ENCODE results near the gene HFE. TPM values are rescaled to one million over a fixed set of nuclear protein-coding genes. Genes with fewer than 3 reads are reported as not detected.
A peak's percentile ranks its signal among the peaks of the same experiment; 100 is the strongest.

HFE gene
- total and polyA plus RNA-seq, 10 of the 15 experiments (the other 5 are each of a cell fraction or from before 2014, with no cell fraction given) = 0.52 to 5.9 (median 1.7) TPM

- TF ChIP-seq USF2 (IDR thresholded peaks at IDR 0.05; ENCODE audit: borderline replicate concordance, low read depth, low read length) (no peak), CUX1 (IDR thresholded peaks at IDR 0.05; ENCODE audit: insufficient replicate concordance, low read depth, low read length) (no peak), SRF (IDR thresholded peaks at IDR 0.05; ENCODE audit: low read depth in 2 of 2, low read length in 2 of 2) (no peak), NRF1 (conservative IDR thresholded peaks at IDR 0.05; ENCODE audit: low read depth, low read length) (no peak), TCF7 (IDR thresholded peaks at IDR 0.05; ENCODE audit: borderline replicate concordance) (peak; percentile 23), ZNF217 (IDR thresholded peaks at IDR 0.05) (peak; percentile 100), CEBPZ (IDR thresholded peaks at IDR 0.05; ENCODE audit: low read depth, low read length) (no peak), CBFB (IDR thresholded peaks at IDR 0.05; ENCODE audit: low read depth) (peak; percentile 94), ZBED1 (IDR thresholded peaks at IDR 0.05; ENCODE audit: borderline replicate concordance) (peak; percentile 79; the same call in 1 of the 2 replicates), TCF12 (IDR thresholded peaks at IDR 0.05; ENCODE audit: low read depth, low read length) (peak; percentile 81), IKZF1 (conservative IDR thresholded peaks at IDR 0.05) (peak; percentile 92), ZNF622 (IDR thresholded peaks at IDR 0.05) (peak; percentile 83), SMARCA5 (IDR thresholded peaks at IDR 0.05) (peak; percentile 96), ELK1 (IDR thresholded peaks at IDR 0.05; ENCODE audit: low read depth, low read length) (no peak), BACH1 (IDR thresholded peaks at IDR 0.05; ENCODE audit: borderline replicate concordance) (peak; percentile 98), TAF1 (IDR thresholded peaks at IDR 0.05; ENCODE audit: borderline replicate concordance, low read depth, low read length) (peak; percentile 13; the same call in 1 of the 2 replicates), IKZF2 (IDR thresholded peaks at IDR 0.05) (peak; percentile 93 to 95), MAX (IDR thresholded peaks at IDR 0.05; ENCODE audit: low read depth, low read length) (peak; percentile 54; the same call in 1 of the 2 replicates)
Observed at GRCh38 chr6:26122793-26123674, 35.8 kb downstream of the HFE start (continued).

Data from GM12878 (cell line).